GM23338 (cell line): ENCODE results near the gene PPM1E. TPM values are rescaled to one million over a fixed set of nuclear protein-coding genes. Genes with fewer than 3 reads are reported as not detected.

Source experiments
- ATAC-seq: fragments of 200-7000 bp; cut with Tn5 transposase; 3 replicates; pipeline ENCODE4 v1.9.1; 2020
- DNase-seq: peaks from one replicate; pipeline ENCODE4 v3.0.0-alpha.2; 2015; ENCODE audit warnings: low spot score
- H2AFZ ChIP-seq: fragments of 200-600 bp; sonication (generic); 2 replicates; pipeline ENCODE4 v1.8.0; 2016; ENCODE audit warnings: antibody characterized with exemption, mild to moderate bottlenecking, moderate library complexity
- H3F3A ChIP-seq: fragments of 200-600 bp; sonication (generic); replicated peaks from 2 replicates; pipeline ENCODE4 v1.8.0; 2017; ENCODE audit warnings: antibody characterized with exemption, mixed run types, low read depth
- H3K27ac ChIP-seq: fragments of 200-600 bp; sonication (generic); 2 replicates; pipeline ENCODE4 v1.6.1; 2016; ENCODE audit warnings: low read depth
- H3K27me3 ChIP-seq: fragments of 200-600 bp; sonication (generic); 2 replicates; pipeline ENCODE4 v1.8.0; 2016; ENCODE audit warnings: mild to moderate bottlenecking, mixed run types, moderate library complexity; ENCODE audit not compliant: insufficient read depth
- H3K36me3 ChIP-seq: fragments of 200-600 bp; sonication (generic); 2 replicates; pipeline ENCODE4 v1.8.0; 2016; ENCODE audit warnings: mild to moderate bottlenecking; ENCODE audit not compliant: insufficient read depth
- H3K4me1 ChIP-seq: fragments of 200-600 bp; sonication (generic); 2 replicates; pipeline ENCODE4 v1.8.0; 2016; ENCODE audit warnings: mild to moderate bottlenecking, moderate library complexity; ENCODE audit not compliant: insufficient read depth
- H3K4me2 ChIP-seq: fragments of 200-600 bp; sonication (generic); 2 replicates; pipeline ENCODE4 v1.7.1; 2017; ENCODE audit warnings: mixed run types
- H3K4me3 ChIP-seq: fragments of 200-600 bp; sonication (generic); 2 replicates; pipeline ENCODE4 v1.6.1; 2016; ENCODE audit warnings: mixed run types
- H3K79me2 ChIP-seq: fragments of 200-600 bp; sonication (generic); replicated peaks from 2 replicates; pipeline ENCODE4 v1.8.0; 2017; ENCODE audit warnings: mild to moderate bottlenecking; ENCODE audit not compliant: insufficient read depth
- H3K9me2 ChIP-seq: fragments of 200-600 bp; sonication (generic); 2 replicates; pipeline ENCODE4 v1.8.0; 2017; ENCODE audit not compliant: insufficient read depth
- H4K20me1 ChIP-seq: fragments of 200-600 bp; sonication (generic); replicated peaks from 2 replicates; pipeline ENCODE4 v1.8.0; 2017; ENCODE audit warnings: mild to moderate bottlenecking; ENCODE audit not compliant: insufficient read depth
- H3K27ac Mint-ChIP-seq: 2 replicates; pipeline ENCODE4 v1.8.0; 2020; ENCODE audit warnings: inconsistent platforms, mild to moderate bottlenecking, moderate library complexity, mixed read lengths
- H3K27me3 Mint-ChIP-seq: 3 replicates; pipeline ENCODE4 v1.8.0; 2022; ENCODE audit warnings: low read depth, mild to moderate bottlenecking, moderate library complexity, mixed read lengths, inconsistent platforms; ENCODE audit not compliant: insufficient read depth, poor library complexity
- H3K36me3 Mint-ChIP-seq: 3 replicates; pipeline ENCODE4 v1.8.0; 2021; ENCODE audit warnings: low read depth, mild to moderate bottlenecking, inconsistent platforms, moderate library complexity, mixed read lengths
- H3K4me1 Mint-ChIP-seq: 3 replicates; pipeline ENCODE4 v1.8.0; 2020; ENCODE audit warnings: mild to moderate bottlenecking, inconsistent platforms, mixed read lengths
- H3K4me3 Mint-ChIP-seq: 3 replicates; pipeline ENCODE4 v1.8.0; 2021; ENCODE audit warnings: moderate library complexity, mild to moderate bottlenecking, inconsistent platforms, mixed read lengths
- H3K9me3 Mint-ChIP-seq: 3 replicates; pipeline ENCODE4 v1.8.0; 2020; ENCODE audit warnings: moderate library complexity, mild to moderate bottlenecking, inconsistent platforms, mixed read lengths
- CREB1 ChIP-seq: fragments of 250-450 bp; sonication (Bioruptor Pico); IDR thresholded peaks from 2 replicates; pipeline ENCODE4 v1.5.0; 2020; ENCODE audit warnings: low read depth, mild to moderate bottlenecking, moderate library complexity
- EZH2phosphoT487 ChIP-seq: fragments of 200-600 bp; sonication (generic); IDR thresholded peaks from one replicate; pipeline ENCODE4 v1.8.1; 2018; ENCODE audit warnings: antibody characterized with exemption; ENCODE audit not compliant: unreplicated experiment
- JUNB ChIP-seq: IDR thresholded peaks from one replicate; pipeline ENCODE4 v1.6.1; 2016; ENCODE audit warnings: antibody characterized with exemption; ENCODE audit not compliant: unreplicated experiment
- NANOG ChIP-seq: IDR thresholded peaks from 2 replicates; pipeline ENCODE4 v1.6.1; 2016; ENCODE audit warnings: antibody characterized with exemption, borderline replicate concordance
- POLR2AphosphoS5 ChIP-seq: IDR thresholded peaks from 2 replicates; pipeline ENCODE4 v1.6.1; 2016; ENCODE audit warnings: antibody characterized with exemption, low read depth
- ZNF331 ChIP-seq: fragments of 250-450 bp; sonication (Bioruptor Pico); IDR thresholded peaks from 2 replicates; pipeline ENCODE4 v1.5.0; 2020; ENCODE audit warnings: low read depth, mild to moderate bottlenecking, moderate library complexity
- polyA plus RNA-seq: library from polyadenylated mRNA; unstranded; fragments of >200 nt; fragmentation: Nextera tagmentation; extraction: Ambion mirVana; gene quantifications from 2 replicates; pipeline ENCODE4 v1.2.1, GENCODE V29; 2016
- total RNA-seq: library from RNA; depleted of rRNA; stranded (reverse); fragments of >200 nt; shearing (Covaris generic); gene quantifications from 2 replicates; pipeline ENCODE4 v1.2.3, GENCODE V29; 2014
- TF ChIP-seq, protein P1 (sequence below): fragments of 250-450 bp; sonication (Bioruptor Pico); IDR thresholded peaks from 2 replicates; pipeline ENCODE4 v1.5.0; 2020; ENCODE audit warnings: mild to moderate bottlenecking, moderate library complexity
- TF ChIP-seq, protein P2 (sequence below), 2 experiments: fragments of 200-600 bp in 1 of 2; sonication (generic) in 1 of 2; conservative IDR thresholded peaks; 2 replicates each; pipeline versions ENCODE4 v1.5.1 to v1.6.1; 2016 to 2017; ENCODE audit warnings: antibody characterized with exemption in 2 of 2, low read depth in 2 of 2, mild to moderate bottlenecking in 2 of 2, moderate library complexity in 1 of 2

The PPM1E gene
- total and polyA plus RNA-seq, 2 experiments from 2014 or later, result 2.1 to 13.8 TPM

DNA sequence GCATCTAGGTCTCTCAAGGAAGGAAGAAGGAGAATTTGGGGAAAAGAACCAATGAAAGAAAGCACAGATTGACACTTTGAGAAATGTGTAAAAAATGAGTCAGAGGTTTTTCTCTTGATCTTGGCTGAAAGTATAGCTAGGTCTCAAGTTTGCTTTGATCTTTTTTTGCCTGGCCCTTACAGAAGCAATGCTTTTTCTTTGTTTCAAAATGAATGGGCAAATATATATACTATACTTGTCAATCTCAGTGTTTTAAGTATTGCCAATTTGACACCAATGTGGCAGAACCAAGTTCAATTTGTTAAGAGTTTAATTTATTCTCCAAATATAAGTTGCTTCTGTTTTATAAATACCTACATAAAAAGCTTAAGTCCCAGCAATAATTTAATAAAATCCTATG is 119.6 kb downstream of the PPM1E start (continued):
- TF ChIP-seq, protein P1, sequence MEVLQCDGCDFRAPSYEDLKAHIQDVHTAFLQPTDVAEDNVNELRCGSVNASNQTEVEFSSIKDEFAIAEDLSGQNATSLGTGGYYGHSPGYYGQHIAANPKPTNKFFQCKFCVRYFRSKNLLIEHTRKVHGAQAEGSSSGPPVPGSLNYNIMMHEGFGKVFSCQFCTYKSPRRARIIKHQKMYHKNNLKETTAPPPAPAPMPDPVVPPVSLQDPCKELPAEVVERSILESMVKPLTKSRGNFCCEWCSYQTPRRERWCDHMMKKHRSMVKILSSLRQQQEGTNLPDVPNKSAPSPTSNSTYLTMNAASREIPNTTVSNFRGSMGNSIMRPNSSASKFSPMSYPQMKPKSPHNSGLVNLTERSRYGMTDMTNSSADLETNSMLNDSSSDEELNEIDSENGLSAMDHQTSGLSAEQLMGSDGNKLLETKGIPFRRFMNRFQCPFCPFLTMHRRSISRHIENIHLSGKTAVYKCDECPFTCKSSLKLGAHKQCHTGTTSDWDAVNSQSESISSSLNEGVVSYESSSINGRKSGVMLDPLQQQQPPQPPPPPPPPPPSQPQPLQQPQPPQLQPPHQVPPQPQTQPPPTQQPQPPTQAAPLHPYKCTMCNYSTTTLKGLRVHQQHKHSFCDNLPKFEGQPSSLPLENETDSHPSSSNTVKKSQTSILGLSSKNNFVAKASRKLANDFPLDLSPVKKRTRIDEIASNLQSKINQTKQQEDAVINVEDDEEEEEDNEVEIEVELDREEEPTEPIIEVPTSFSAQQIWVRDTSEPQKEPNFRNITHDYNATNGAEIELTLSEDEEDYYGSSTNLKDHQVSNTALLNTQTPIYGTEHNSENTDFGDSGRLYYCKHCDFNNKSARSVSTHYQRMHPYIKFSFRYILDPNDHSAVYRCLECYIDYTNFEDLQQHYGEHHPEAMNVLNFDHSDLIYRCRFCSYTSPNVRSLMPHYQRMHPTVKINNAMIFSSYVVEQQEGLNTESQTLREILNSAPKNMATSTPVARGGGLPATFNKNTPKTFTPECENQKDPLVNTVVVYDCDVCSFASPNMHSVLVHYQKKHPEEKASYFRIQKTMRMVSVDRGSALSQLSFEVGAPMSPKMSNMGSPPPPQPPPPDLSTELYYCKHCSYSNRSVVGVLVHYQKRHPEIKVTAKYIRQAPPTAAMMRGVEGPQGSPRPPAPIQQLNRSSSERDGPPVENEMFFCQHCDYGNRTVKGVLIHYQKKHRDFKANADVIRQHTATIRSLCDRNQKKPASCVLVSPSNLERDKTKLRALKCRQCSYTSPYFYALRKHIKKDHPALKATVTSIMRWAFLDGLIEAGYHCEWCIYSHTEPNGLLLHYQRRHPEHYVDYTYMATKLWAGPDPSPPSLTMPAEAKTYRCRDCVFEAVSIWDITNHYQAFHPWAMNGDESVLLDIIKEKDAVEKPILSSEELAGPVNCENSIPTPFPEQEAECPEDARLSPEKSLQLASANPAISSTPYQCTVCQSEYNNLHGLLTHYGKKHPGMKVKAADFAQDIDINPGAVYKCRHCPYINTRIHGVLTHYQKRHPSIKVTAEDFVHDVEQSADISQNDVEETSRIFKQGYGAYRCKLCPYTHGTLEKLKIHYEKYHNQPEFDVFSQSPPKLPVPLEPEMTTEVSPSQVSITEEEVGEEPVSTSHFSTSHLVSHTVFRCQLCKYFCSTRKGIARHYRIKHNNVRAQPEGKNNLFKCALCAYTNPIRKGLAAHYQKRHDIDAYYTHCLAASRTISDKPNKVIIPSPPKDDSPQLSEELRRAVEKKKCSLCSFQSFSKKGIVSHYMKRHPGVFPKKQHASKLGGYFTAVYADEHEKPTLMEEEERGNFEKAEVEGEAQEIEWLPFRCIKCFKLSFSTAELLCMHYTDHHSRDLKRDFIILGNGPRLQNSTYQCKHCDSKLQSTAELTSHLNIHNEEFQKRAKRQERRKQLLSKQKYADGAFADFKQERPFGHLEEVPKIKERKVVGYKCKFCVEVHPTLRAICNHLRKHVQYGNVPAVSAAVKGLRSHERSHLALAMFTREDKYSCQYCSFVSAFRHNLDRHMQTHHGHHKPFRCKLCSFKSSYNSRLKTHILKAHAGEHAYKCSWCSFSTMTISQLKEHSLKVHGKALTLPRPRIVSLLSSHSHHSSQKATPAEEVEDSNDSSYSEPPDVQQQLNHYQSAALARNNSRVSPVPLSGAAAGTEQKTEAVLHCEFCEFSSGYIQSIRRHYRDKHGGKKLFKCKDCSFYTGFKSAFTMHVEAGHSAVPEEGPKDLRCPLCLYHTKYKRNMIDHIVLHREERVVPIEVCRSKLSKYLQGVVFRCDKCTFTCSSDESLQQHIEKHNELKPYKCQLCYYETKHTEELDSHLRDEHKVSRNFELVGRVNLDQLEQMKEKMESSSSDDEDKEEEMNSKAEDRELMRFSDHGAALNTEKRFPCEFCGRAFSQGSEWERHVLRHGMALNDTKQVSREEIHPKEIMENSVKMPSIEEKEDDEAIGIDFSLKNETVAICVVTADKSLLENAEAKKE (CRISPR knock-in tag), result no peak
- TF ChIP-seq, protein P2, sequence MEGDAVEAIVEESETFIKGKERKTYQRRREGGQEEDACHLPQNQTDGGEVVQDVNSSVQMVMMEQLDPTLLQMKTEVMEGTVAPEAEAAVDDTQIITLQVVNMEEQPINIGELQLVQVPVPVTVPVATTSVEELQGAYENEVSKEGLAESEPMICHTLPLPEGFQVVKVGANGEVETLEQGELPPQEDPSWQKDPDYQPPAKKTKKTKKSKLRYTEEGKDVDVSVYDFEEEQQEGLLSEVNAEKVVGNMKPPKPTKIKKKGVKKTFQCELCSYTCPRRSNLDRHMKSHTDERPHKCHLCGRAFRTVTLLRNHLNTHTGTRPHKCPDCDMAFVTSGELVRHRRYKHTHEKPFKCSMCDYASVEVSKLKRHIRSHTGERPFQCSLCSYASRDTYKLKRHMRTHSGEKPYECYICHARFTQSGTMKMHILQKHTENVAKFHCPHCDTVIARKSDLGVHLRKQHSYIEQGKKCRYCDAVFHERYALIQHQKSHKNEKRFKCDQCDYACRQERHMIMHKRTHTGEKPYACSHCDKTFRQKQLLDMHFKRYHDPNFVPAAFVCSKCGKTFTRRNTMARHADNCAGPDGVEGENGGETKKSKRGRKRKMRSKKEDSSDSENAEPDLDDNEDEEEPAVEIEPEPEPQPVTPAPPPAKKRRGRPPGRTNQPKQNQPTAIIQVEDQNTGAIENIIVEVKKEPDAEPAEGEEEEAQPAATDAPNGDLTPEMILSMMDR (conservative IDR thresholded peaks at IDR 0.05; ENCODE audit: low read depth in 2 of 2), result no peak
- no peak for TF ChIP-seq CREB1 (CRISPR knock-in tag)
- TF ChIP-seq JUNB, result no peak
- TF ChIP-seq NANOG, result no peak

DNA sequence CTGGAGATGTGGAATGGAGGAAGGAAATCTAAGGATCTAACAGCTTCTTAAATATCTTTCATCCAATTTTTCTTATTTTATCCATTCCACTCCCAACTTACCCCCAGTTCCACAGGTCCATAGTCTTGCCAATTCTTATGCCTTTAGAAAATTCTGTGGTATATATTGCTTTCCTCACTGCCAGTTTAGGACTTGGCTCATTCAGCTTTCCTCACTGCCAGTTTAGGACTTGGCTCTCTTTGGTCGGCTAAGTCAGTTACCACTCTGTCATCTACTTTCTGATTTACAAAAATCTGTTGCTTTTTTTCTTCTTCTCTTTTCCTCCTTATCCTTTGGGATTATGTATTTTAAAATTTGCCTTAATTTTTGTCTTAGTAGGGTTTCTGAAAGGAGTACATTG is 128.5 kb downstream of the PPM1E start:
- H3K4me1 ChIP-seq, result no peaks in the 10 kb centered on the region
- Mint-ChIP-seq H3K36me3 (no peaks in the 10 kb centered on the region), H3K9me3 (no peaks in the 10 kb centered on the region), H3K27me3 (peaks cover 2% of the 10 kb centered on the region), H3K4me3 (no peak overlapping the region), H3K27ac (no peak overlapping the region), H3K4me1 (no peaks in the 10 kb centered on the region)
- H2AFZ ChIP-seq, result no peak overlapping the region
- H4K20me1 ChIP-seq, result no peaks in the 10 kb centered on the region
- no peaks in the 10 kb centered on the region for H3K9me2 ChIP-seq
- no peak for DNase-seq
- H3K4me2 ChIP-seq, result no peak overlapping the region
- no peak overlapping the region for H3K27ac ChIP-seq
- no peaks in the 10 kb centered on the region for H3K27me3 ChIP-seq
- no peaks in the 10 kb centered on the region for H3K36me3 ChIP-seq
- ATAC-seq, result no peak
- no peak overlapping the region for H3K4me3 ChIP-seq
- no peaks in the 10 kb centered on the region for H3K79me2 ChIP-seq
- H3F3A ChIP-seq, result no peaks in the 10 kb centered on the region
- no peak for TF ChIP-seq JUNB
- no peak for TF ChIP-seq POLR2AphosphoS5
- TF ChIP-seq NANOG, result no peak
- TF ChIP-seq, protein P1 (CRISPR knock-in tag), result no peak
- no peak for TF ChIP-seq EZH2phosphoT487
- TF ChIP-seq ZNF331, result no peak
